ENCODE measurements around the gene SCARB1. TPM values are rescaled to one million over a fixed set of nuclear protein-coding genes. Genes with fewer than 3 reads are reported as not detected.

Gene SCARB1
- total RNA-seq, 2 donors from 2014 or later = 44.9 to 83.1 TPM

DNA sequence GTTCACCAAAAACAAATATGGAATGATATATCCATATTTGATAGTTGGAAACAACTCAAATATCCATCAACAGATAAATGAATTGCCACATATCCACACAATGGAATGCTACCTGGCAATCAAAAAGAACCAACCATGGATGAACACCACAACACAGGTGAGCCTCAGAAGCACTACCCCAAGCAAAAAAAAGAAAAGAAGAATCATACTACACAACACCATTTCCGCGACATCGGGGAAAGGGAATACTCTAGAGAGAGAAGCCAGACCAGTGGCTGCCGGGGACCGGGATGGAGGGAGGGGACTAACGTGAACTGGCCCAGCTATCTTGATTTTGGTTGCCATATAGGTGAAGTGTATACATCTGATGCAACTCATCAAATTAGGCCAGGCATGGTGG lies 41.4 kb downstream of the SCARB1 start:
- H3K27me3 ChIP-seq = no peaks in the 10 kb centered on the region
- no peaks in the 10 kb centered on the region for H3K4me1 ChIP-seq
- H3K27ac ChIP-seq = no peak overlapping the region
- DNase-seq = no peak
- TF ChIP-seq, protein P1, sequence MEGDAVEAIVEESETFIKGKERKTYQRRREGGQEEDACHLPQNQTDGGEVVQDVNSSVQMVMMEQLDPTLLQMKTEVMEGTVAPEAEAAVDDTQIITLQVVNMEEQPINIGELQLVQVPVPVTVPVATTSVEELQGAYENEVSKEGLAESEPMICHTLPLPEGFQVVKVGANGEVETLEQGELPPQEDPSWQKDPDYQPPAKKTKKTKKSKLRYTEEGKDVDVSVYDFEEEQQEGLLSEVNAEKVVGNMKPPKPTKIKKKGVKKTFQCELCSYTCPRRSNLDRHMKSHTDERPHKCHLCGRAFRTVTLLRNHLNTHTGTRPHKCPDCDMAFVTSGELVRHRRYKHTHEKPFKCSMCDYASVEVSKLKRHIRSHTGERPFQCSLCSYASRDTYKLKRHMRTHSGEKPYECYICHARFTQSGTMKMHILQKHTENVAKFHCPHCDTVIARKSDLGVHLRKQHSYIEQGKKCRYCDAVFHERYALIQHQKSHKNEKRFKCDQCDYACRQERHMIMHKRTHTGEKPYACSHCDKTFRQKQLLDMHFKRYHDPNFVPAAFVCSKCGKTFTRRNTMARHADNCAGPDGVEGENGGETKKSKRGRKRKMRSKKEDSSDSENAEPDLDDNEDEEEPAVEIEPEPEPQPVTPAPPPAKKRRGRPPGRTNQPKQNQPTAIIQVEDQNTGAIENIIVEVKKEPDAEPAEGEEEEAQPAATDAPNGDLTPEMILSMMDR (IDR thresholded peaks at IDR 0.05) = no peak
- H3K36me3 ChIP-seq = no peaks in the 10 kb centered on the region
- no peaks in the 10 kb centered on the region for H3K9me3 ChIP-seq
- H3K4me3 ChIP-seq = no peak overlapping the region
- intact Hi-C loops (cut with DNase I) = no loop called here
- no peak overlapping the region for H3K9ac ChIP-seq (ENCODE audit: low read depth in 2 of 2, low read length in 2 of 2)

DNA sequence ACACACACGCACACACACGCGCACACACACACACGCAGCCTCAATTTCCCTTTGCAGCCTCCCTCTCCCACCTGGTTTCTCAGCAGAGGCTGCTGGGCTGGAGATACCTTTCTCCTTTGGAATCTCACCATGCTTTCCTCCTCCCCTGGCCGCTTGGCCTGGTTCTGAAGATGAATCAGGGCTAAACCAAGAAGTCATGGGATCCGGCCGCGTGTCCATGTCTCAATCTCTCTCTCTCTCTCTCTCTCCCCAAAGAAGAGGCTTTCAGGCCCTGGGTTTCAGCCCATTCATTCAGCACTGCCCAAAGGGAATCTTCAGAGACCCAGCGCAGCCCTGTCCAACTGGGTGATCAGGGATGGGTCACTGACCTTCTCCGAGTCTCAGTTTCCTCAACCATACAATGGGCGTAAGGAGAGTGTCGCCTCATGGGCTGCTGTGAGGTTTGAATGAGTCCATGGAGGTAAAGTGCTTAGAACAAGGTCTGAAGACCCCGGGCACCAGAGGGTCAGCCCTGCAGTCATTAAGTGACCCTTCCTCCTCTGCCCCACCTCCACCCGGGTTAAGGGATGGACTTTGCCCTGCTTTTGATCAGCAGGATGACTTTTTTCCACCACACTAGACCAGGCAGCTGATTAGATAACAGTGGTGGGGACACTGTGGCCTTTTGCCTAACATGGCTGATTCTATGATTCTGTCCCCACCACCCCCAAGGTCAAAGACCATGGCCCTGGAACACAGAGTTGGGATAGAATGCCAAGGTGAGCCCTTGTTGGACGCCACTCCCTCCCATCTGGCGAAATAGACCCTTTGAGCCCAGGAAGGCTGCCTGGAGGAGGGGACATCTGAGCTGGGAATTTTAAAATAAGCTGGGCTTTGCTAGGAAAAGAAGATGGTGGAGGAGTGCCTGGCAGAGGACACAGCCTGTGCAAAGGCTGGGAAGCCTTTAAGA lies 42.1 kb downstream of the SCARB1 start:
- no peaks in the 10 kb centered on the region for H3K9me3 ChIP-seq
- intact Hi-C loops (cut with DNase I) = no loop called here
- TF ChIP-seq, protein P1 (IDR thresholded peaks at IDR 0.05) = no peak
- H3K4me1 ChIP-seq = no peaks in the 10 kb centered on the region
- H3K27me3 ChIP-seq = no peaks in the 10 kb centered on the region
- DNase-seq = no peak
- no peak overlapping the region for H3K27ac ChIP-seq
- no peak overlapping the region for H3K4me3 ChIP-seq
- no peak overlapping the region for H3K9ac ChIP-seq (ENCODE audit: low read depth in 2 of 2, low read length in 2 of 2)
- no peaks in the 10 kb centered on the region for H3K36me3 ChIP-seq

DNA sequence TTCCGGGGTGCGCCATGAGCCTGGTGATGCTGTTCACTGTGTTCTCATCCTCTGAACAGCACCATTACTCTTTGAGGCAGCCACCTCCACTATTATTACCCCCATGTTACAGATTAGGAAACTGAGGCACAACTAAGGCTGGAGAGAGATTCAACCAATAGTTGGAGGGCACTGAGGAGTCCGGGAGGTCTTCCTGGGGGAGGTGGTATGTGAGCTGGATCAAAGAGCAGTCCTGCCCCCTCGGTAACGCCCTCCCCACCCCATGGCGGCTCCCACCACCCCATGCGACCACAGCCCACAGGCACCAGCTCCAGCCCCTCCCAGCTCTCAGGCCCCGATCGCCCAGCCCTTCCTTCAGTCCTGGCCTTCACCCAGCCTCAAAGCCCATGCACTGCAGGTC lies 43.5 kb downstream of the SCARB1 start:
- no peaks in the 10 kb centered on the region for H3K27me3 ChIP-seq
- H3K9ac ChIP-seq (ENCODE audit: low read depth in 2 of 2, low read length in 2 of 2) = no peak overlapping the region

DNA sequence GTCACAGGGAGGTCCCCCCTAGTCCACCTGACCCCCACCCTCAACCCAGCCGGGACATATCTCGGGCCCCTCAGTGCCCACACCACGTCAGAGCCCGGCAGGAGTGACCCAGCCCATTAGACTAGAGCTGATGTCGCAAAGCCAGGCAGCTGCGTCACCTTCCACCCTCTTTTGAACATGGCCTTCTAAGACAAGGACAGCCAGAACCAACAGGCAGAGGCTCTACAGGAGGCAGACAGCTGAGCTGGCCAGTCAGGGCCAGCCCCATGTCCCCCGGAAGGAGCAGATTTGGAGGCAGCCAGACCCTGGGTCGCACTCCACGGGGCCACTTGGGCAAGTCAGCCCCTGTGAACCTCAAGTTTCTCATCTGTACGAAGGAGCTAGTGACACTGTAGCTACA lies 44.1 kb downstream of the SCARB1 start:
- H3K36me3 ChIP-seq = no peaks in the 10 kb centered on the region
- DNase-seq = no peak
- H3K27me3 ChIP-seq = no peaks in the 10 kb centered on the region
- H3K4me1 ChIP-seq = no peaks in the 10 kb centered on the region
- H3K4me3 ChIP-seq = no peak overlapping the region
- intact Hi-C loops (cut with DNase I) = no loop called here
- TF ChIP-seq, protein P1 (IDR thresholded peaks at IDR 0.05) = no peak
- no peak overlapping the region for H3K9ac ChIP-seq (ENCODE audit: low read depth in 2 of 2, low read length in 2 of 2)
- H3K27ac ChIP-seq = no peak overlapping the region
- no peaks in the 10 kb centered on the region for H3K9me3 ChIP-seq

More for the DNA sequence above, 43.5 kb downstream of the SCARB1 start:
- H3K36me3 ChIP-seq = no peaks in the 10 kb centered on the region
- TF ChIP-seq, protein P1 (IDR thresholded peaks at IDR 0.05) = no peak
- H3K4me1 ChIP-seq = no peaks in the 10 kb centered on the region
- no peak overlapping the region for H3K4me3 ChIP-seq
- H3K9me3 ChIP-seq = no peaks in the 10 kb centered on the region
- intact Hi-C loops (cut with DNase I) = no loop called here
- no peak overlapping the region for H3K27ac ChIP-seq
- DNase-seq = no peak

DNA sequence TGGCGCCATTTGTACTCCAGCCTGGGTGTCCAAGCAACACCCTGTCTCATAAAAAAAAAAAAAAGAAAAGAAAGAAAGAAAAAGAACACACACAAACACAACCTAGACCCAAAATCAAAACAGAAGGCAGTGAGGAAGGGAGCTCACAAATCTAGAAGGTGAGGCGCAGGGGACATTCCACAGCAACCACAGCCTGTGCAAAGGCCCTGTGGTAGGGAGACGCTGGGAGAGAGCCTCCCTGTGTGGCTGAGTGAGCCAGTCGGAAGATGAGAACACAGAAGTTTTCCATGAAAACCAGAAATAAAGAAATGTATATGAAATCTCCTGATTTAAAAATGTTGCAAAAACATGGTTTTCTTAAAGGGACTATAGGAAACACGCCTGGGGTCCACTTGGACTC lies 44.6 kb downstream of the SCARB1 start:
- H3K9me3 ChIP-seq = no peaks in the 10 kb centered on the region
- H3K27ac ChIP-seq = no peak overlapping the region
- H3K4me3 ChIP-seq = no peak overlapping the region
- intact Hi-C loops (cut with DNase I) = no loop called here
- no peaks in the 10 kb centered on the region for H3K27me3 ChIP-seq
- no peaks in the 10 kb centered on the region for H3K4me1 ChIP-seq
- DNase-seq = no peak
- TF ChIP-seq, protein P1 (IDR thresholded peaks at IDR 0.05) = no peak
- no peak overlapping the region for H3K9ac ChIP-seq (ENCODE audit: low read depth in 2 of 2, low read length in 2 of 2)
- no peaks in the 10 kb centered on the region for H3K36me3 ChIP-seq
